Measurements from ENCODE around the gene CCDC33.

CCDC33 gene

GRCh38 chr15:74261041-74261440 is 24.9 kb downstream of the CCDC33 start:
- no peak for DNase-seq

GRCh38 chr15:74261685-74262084 is 25.6 kb downstream of the CCDC33 start:
- DNase-seq: no peak

- DNase-seq: no peak
Observed at GRCh38 chr15:74262151-74262550, 26.0 kb downstream of the CCDC33 start.

GRCh38 chr15:74262625-74263024 is 26.5 kb downstream of the CCDC33 start:
- no peak for DNase-seq

GRCh38 chr15:74263466-74263865 is 27.3 kb downstream of the CCDC33 start:
- DNase-seq: no peak

GRCh38 chr15:74264081-74264501 is 28.0 kb downstream of the CCDC33 start:
- no peak for DNase-seq

GRCh38 chr15:74265046-74265639 is 29.0 kb downstream of the CCDC33 start:
- DNase-seq: no peak

- no peak for DNase-seq
Observed at GRCh38 chr15:74268020-74268419, 31.9 kb downstream of the CCDC33 start.

GRCh38 chr15:74269362-74270035 is 33.4 kb downstream of the CCDC33 start:
- DNase-seq: peak; percentile 72

- no peak for DNase-seq
Observed at GRCh38 chr15:74270155-74270554, 34.0 kb downstream of the CCDC33 start.

GRCh38 chr15:74270854-74271520 is 34.9 kb downstream of the CCDC33 start:
- no peak for DNase-seq

GRCh38 chr15:74272812-74273211 is 36.7 kb downstream of the CCDC33 start:
- DNase-seq: no peak

GRCh38 chr15:74274470-74275038 is 38.4 kb downstream of the CCDC33 start:
- DNase-seq: no peak

GRCh38 chr15:74275957-74276356 is 39.8 kb downstream of the CCDC33 start:
- no peak for DNase-seq

GRCh38 chr15:74276560-74276959 is 40.4 kb downstream of the CCDC33 start:
- no peak for DNase-seq

GRCh38 chr15:74277242-74277810 is 41.2 kb downstream of the CCDC33 start:
- DNase-seq: no peak

- DNase-seq: no peak
Observed at GRCh38 chr15:74278207-74278606, 42.1 kb downstream of the CCDC33 start.

GRCh38 chr15:74281147-74282133 is 45.3 kb downstream of the CCDC33 start:
- DNase-seq: no peak

- DNase-seq: no peak
Observed at GRCh38 chr15:74283368-74283767, 47.2 kb downstream of the CCDC33 start.

- DNase-seq: no peak
Observed at GRCh38 chr15:74289671-74290070, 53.5 kb downstream of the CCDC33 start.

- DNase-seq: no peak
Observed at GRCh38 chr15:74290645-74291044, 54.5 kb downstream of the CCDC33 start.
